ENCODE results near the gene LRRK1.

DNA sequence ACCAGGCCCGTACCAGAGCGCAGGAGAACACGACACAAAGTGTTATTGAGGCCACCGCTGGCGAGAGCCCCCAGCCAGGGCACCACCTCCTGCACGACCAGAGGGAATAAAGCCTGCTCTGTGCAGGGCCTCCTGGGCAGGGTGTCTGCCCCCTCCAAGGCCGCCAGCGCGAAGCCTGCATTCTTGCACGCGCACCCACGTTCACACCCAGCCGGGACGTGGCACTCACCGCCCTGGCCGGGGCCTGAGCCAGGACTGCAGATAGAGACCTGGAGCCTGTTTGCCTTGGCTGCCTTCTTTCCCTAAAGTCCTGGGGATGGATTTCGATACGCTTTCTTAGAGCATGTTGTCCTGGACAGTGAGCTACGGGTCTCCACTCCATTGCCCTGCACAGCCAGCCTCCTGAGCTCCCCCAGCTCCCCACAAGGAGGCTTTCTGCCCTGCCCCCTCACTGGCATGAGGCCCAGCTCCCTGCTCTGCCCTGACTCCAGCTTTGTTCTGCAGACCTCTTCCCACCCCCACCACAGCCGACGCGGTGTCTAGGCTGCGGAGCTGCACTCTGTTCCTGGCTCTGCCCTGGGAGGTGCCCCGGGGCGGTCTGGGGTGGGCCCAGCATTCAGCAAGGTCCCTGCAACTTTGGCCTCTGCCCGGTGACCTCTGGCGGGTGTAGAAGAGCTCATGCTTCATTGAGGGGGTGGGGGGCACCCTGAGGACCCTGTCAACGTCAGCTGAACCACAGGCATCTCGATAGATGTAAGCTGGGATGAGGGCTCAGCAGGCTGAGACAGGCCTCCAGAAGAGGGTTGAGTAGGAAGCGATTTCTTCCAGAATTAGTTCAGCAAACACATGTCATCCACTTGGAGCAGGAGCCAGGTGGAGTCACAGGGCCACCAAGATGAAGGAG lies 145.0 kb downstream of the LRRK1 start:
- TF ChIP-seq, protein P1, sequence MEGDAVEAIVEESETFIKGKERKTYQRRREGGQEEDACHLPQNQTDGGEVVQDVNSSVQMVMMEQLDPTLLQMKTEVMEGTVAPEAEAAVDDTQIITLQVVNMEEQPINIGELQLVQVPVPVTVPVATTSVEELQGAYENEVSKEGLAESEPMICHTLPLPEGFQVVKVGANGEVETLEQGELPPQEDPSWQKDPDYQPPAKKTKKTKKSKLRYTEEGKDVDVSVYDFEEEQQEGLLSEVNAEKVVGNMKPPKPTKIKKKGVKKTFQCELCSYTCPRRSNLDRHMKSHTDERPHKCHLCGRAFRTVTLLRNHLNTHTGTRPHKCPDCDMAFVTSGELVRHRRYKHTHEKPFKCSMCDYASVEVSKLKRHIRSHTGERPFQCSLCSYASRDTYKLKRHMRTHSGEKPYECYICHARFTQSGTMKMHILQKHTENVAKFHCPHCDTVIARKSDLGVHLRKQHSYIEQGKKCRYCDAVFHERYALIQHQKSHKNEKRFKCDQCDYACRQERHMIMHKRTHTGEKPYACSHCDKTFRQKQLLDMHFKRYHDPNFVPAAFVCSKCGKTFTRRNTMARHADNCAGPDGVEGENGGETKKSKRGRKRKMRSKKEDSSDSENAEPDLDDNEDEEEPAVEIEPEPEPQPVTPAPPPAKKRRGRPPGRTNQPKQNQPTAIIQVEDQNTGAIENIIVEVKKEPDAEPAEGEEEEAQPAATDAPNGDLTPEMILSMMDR (conservative IDR thresholded peaks at IDR 0.05; ENCODE audit: low read depth in 2 of 2), result no peak
- no peak for TF ChIP-seq POLR2AphosphoS5 (IDR thresholded peaks at IDR 0.05; ENCODE audit: low read depth)
- TF ChIP-seq, protein P2, sequence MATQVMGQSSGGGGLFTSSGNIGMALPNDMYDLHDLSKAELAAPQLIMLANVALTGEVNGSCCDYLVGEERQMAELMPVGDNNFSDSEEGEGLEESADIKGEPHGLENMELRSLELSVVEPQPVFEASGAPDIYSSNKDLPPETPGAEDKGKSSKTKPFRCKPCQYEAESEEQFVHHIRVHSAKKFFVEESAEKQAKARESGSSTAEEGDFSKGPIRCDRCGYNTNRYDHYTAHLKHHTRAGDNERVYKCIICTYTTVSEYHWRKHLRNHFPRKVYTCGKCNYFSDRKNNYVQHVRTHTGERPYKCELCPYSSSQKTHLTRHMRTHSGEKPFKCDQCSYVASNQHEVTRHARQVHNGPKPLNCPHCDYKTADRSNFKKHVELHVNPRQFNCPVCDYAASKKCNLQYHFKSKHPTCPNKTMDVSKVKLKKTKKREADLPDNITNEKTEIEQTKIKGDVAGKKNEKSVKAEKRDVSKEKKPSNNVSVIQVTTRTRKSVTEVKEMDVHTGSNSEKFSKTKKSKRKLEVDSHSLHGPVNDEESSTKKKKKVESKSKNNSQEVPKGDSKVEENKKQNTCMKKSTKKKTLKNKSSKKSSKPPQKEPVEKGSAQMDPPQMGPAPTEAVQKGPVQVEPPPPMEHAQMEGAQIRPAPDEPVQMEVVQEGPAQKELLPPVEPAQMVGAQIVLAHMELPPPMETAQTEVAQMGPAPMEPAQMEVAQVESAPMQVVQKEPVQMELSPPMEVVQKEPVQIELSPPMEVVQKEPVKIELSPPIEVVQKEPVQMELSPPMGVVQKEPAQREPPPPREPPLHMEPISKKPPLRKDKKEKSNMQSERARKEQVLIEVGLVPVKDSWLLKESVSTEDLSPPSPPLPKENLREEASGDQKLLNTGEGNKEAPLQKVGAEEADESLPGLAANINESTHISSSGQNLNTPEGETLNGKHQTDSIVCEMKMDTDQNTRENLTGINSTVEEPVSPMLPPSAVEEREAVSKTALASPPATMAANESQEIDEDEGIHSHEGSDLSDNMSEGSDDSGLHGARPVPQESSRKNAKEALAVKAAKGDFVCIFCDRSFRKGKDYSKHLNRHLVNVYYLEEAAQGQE (IDR thresholded peaks at IDR 0.05; ENCODE audit: unreplicated experiment), result no peak
- TF ChIP-seq EZH2phosphoT487 (IDR thresholded peaks at IDR 0.05; ENCODE audit: unreplicated experiment), result no peak
- no peak for TF ChIP-seq EZH2 (IDR thresholded peaks at IDR 0.05; ENCODE audit: low read depth, unreplicated experiment)
- TF ChIP-seq, protein P3, sequence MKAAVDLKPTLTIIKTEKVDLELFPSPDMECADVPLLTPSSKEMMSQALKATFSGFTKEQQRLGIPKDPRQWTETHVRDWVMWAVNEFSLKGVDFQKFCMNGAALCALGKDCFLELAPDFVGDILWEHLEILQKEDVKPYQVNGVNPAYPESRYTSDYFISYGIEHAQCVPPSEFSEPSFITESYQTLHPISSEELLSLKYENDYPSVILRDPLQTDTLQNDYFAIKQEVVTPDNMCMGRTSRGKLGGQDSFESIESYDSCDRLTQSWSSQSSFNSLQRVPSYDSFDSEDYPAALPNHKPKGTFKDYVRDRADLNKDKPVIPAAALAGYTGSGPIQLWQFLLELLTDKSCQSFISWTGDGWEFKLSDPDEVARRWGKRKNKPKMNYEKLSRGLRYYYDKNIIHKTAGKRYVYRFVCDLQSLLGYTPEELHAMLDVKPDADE (IDR thresholded peaks at IDR 0.05), result no peak

Data from GM23338 (cell line).